Measurements from ENCODE around the gene MS4A15. TPM values are rescaled to one million over a fixed set of nuclear protein-coding genes. Genes with fewer than 3 reads are reported as not detected.

MS4A15 gene
- total and polyA plus RNA-seq, 12 donors: 0.07 to 0.28 (median 0.23) TPM; not detected in 8

GRCh38 chr11:60813324-60813723 lies 56.7 kb downstream of the MS4A15 start:
- Histone ChIP-seq H3K4me1 (replicated peaks in 1 of 2) (no peaks in the 10 kb centered on the region), H3K9me3 (replicated peaks in 1 of 3) (peaks cover 0 to 3% (median 0%) of the 10 kb centered on the region in 3 donors), H3K36me3 (replicated peaks in 1 of 2) (no peaks in the 10 kb centered on the region), H3K27ac (no peak overlapping the region), H3K4me3 (no peak overlapping the region), H3K27me3 (no peaks in the 10 kb centered on the region)
- no peak for DNase-seq
- TF ChIP-seq POLR2A (IDR thresholded peaks at IDR 0.05): no peak
- no peak for TF ChIP-seq CTCF (IDR thresholded peaks at IDR 0.05)
- intact Hi-C loops (cut with DNase I): no loop called here
- WGBS, 4 donors: 88 to 100% (median 98%) methylated on average over 1 of the region's 1 CpG

- intact Hi-C loops (cut with DNase I): no loop called here
- H3K36me3 ChIP-seq (replicated peaks in 1 of 2): no peaks in the 10 kb centered on the region
- no peak overlapping the region for H3K4me3 ChIP-seq
- no peak for DNase-seq
- H3K9me3 ChIP-seq (replicated peaks in 1 of 3): peaks cover 0 to 3% (median 0%) of the 10 kb centered on the region in 3 donors
- WGBS, 4 donors: 78 to 90% (median 89%) methylated on average over 2 of the region's 2 CpGs
- H3K27ac ChIP-seq: no peak overlapping the region
- no peaks in the 10 kb centered on the region for H3K27me3 ChIP-seq
- TF ChIP-seq POLR2A (IDR thresholded peaks at IDR 0.05) (no peak), CTCF (IDR thresholded peaks at IDR 0.05) (no peak)
- H3K4me1 ChIP-seq (replicated peaks in 1 of 2): no peaks in the 10 kb centered on the region
Observed at GRCh38 chr11:60814112-60814511, 57.4 kb downstream of the MS4A15 start.

GRCh38 chr11:60816590-60817157 lies 60.0 kb downstream of the MS4A15 start:
- TF ChIP-seq POLR2A (IDR thresholded peaks at IDR 0.05) (no peak), CTCF (IDR thresholded peaks at IDR 0.05) (no peak)
- 92 to 94% (median 94%) methylated on average over 2 of the region's 2 CpGs for WGBS, 4 donors
- Histone ChIP-seq H3K4me3 (no peak overlapping the region), H3K9me3 (replicated peaks in 1 of 3) (peaks cover 0 to 3% (median 0%) of the 10 kb centered on the region in 3 donors), H3K4me1 (replicated peaks in 1 of 2) (no peaks in the 10 kb centered on the region), H3K27ac (no peak overlapping the region), H3K36me3 (replicated peaks in 1 of 2) (no peaks in the 10 kb centered on the region), H3K27me3 (no peaks in the 10 kb centered on the region)
- intact Hi-C loops (cut with DNase I): no loop called here
- no peak for DNase-seq

- H3K27ac ChIP-seq: no peak overlapping the region
- H3K4me3 ChIP-seq: no peak overlapping the region
- TF ChIP-seq CTCF (IDR thresholded peaks at IDR 0.05): no peak
- no peak for TF ChIP-seq POLR2A (IDR thresholded peaks at IDR 0.05)
- WGBS, 4 donors: 51 to 70% (median 66%) methylated on average over 4 of the region's 4 CpGs
- no peak for DNase-seq
- no peaks in the 10 kb centered on the region for H3K27me3 ChIP-seq
- H3K36me3 ChIP-seq (replicated peaks in 1 of 2): no peaks in the 10 kb centered on the region
- intact Hi-C loops (cut with DNase I): no loop called here
- peaks cover 0 to 3% (median 0%) of the 10 kb centered on the region in 3 donors for H3K9me3 ChIP-seq (replicated peaks in 1 of 3)
- H3K4me1 ChIP-seq (replicated peaks in 1 of 2): no peaks in the 10 kb centered on the region
Observed at GRCh38 chr11:60818057-60818456, 61.4 kb downstream of the MS4A15 start.
